Measurements from ENCODE around the gene PATE3. TPM values are rescaled to one million over a fixed set of nuclear protein-coding genes. Genes with fewer than 3 reads are reported as not detected.

The PATE3 gene
- polyA plus RNA-seq, 1 experiment = not detected

DNA sequence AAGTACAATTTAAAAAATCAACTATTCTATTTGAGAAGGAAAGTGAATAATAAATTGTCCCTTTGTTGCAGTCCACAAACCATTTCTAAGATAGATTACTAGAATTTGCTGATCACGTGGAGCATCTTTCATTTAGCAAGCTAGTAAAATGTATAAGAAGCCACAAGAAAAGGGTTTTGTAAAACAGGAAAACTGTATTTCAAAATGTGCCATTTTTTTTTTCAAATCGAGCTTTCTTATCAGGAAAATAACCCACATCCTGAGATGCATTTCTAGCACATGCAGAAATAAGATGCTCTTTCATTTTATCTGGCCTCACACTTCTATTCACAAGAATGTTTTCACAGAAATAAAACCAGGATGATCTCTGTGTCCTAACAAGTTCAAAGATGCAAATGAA lies 3.2 kb upstream of the PATE3 start:
- TF ChIP-seq, protein P1, sequence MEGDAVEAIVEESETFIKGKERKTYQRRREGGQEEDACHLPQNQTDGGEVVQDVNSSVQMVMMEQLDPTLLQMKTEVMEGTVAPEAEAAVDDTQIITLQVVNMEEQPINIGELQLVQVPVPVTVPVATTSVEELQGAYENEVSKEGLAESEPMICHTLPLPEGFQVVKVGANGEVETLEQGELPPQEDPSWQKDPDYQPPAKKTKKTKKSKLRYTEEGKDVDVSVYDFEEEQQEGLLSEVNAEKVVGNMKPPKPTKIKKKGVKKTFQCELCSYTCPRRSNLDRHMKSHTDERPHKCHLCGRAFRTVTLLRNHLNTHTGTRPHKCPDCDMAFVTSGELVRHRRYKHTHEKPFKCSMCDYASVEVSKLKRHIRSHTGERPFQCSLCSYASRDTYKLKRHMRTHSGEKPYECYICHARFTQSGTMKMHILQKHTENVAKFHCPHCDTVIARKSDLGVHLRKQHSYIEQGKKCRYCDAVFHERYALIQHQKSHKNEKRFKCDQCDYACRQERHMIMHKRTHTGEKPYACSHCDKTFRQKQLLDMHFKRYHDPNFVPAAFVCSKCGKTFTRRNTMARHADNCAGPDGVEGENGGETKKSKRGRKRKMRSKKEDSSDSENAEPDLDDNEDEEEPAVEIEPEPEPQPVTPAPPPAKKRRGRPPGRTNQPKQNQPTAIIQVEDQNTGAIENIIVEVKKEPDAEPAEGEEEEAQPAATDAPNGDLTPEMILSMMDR (IDR thresholded peaks at IDR 0.05; ENCODE audit: insufficient read depth, low read depth, low read length) = no peak
- no peak overlapping the region for H3K4me3 ChIP-seq (ENCODE audit: low read depth, low read length)
- ChIA-PET CTCF (no interaction called here), POLR2A (no interaction called here)
- DNase-seq (ENCODE audit: low read depth) = no peak
- H3K27me3 ChIP-seq (ENCODE audit: control insufficient read depth, insufficient read depth, low read length) = no peaks in the 10 kb centered on the region
- H3K36me3 ChIP-seq (ENCODE audit: control insufficient read depth, insufficient read depth, low read length) = no peaks in the 10 kb centered on the region

- ChIA-PET CTCF (no interaction called here), POLR2A (no interaction called here)
- no peak for DNase-seq (ENCODE audit: low read depth)
- no peaks in the 10 kb centered on the region for H3K36me3 ChIP-seq (ENCODE audit: control insufficient read depth, insufficient read depth, low read length)
- TF ChIP-seq, protein P1 (IDR thresholded peaks at IDR 0.05; ENCODE audit: insufficient read depth, low read depth, low read length) = no peak
- no peaks in the 10 kb centered on the region for H3K27me3 ChIP-seq (ENCODE audit: control insufficient read depth, insufficient read depth, low read length)
- no peak overlapping the region for H3K4me3 ChIP-seq (ENCODE audit: low read depth, low read length)
These were observed 2.9 kb downstream of the PATE3 start for GRCh38 chr11:125790825-125791224.

GRCh38 chr11:125797641-125798040 lies 9.7 kb downstream of the PATE3 start:
- Histone ChIP-seq H3K27me3 (ENCODE audit: control insufficient read depth, insufficient read depth, low read length) (no peaks in the 10 kb centered on the region), H3K4me3 (ENCODE audit: low read depth, low read length) (no peak overlapping the region), H3K36me3 (ENCODE audit: control insufficient read depth, insufficient read depth, low read length) (no peaks in the 10 kb centered on the region)
- ChIA-PET CTCF (no interaction called here), POLR2A (no interaction called here)
- no peak for DNase-seq (ENCODE audit: low read depth)
- TF ChIP-seq, protein P1 (IDR thresholded peaks at IDR 0.05; ENCODE audit: insufficient read depth, low read depth, low read length) = no peak

DNA sequence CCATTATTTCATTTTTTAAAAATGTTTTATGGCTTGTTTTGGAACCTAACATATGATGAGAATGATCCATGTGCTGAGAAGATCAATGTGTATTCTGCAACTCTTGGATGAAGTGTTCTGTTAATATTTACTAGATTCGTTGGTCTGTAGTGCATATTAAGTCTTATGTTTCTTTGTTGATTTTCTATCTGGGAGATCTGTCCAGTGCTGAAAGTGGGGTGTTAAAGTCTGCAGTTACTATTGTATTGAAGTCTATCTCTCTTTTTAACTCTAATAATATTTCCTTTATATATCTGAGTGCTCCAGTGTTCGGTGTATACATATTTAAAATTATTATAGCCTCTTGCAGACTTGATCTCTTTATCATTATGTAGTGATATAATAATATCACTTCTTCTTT lies 11.9 kb downstream of the PATE3 start:
- Histone ChIP-seq H3K36me3 (ENCODE audit: control insufficient read depth, insufficient read depth, low read length) (no peaks in the 10 kb centered on the region), H3K4me3 (ENCODE audit: low read depth, low read length) (no peak overlapping the region), H3K27me3 (ENCODE audit: control insufficient read depth, insufficient read depth, low read length) (no peaks in the 10 kb centered on the region)
- DNase-seq (ENCODE audit: low read depth) = no peak
- ChIA-PET CTCF (interaction anchor here (0.8 kb wide), 1 partner anchor 234 kb away, joined by 3 read pairs; no protein-coding TSS in a partner anchor), POLR2A (no interaction called here)
- TF ChIP-seq, protein P1 (IDR thresholded peaks at IDR 0.05; ENCODE audit: insufficient read depth, low read depth, low read length) = no peak

DNA sequence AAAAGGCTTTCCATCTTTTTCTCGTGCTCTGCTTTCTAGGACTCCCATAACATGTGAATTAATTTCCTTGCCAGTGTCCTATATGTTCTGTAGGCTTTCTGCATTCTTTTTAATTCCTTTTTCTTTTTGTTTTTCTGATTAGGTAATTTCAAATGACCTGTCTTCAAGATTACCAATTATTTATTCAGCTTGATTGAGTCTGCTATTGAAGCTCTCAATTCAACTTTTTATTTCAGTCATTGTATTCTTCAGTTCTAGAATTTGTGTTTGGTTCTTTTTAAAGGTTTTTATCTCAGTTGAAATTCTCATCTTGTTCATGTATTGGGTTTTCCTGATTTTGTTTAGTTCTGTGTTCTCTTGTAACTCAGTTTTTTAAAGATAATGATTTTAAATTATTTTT lies 14.5 kb downstream of the PATE3 start:
- H3K36me3 ChIP-seq (ENCODE audit: control insufficient read depth, insufficient read depth, low read length) = no peaks in the 10 kb centered on the region
- POLR2A ChIA-PET = no interaction called here
- CTCF ChIA-PET = interaction anchor here (0.6 kb wide), 1 partner anchor 711 kb away, joined by 3 read pairs; no protein-coding TSS in a partner anchor
- TF ChIP-seq, protein P1 (IDR thresholded peaks at IDR 0.05; ENCODE audit: insufficient read depth, low read depth, low read length) = no peak
- no peak overlapping the region for H3K4me3 ChIP-seq (ENCODE audit: low read depth, low read length)
- no peaks in the 10 kb centered on the region for H3K27me3 ChIP-seq (ENCODE audit: control insufficient read depth, insufficient read depth, low read length)
- DNase-seq (ENCODE audit: low read depth) = no peak

All from BJ (cell line).